HepG2 (cell line): ENCODE data around the gene CACNA1H. TPM values are rescaled to one million over a fixed set of nuclear protein-coding genes. Genes with fewer than 3 reads are reported as not detected.

Experiments
- CBX5 ChIP-seq: sonication (generic); formaldehyde crosslinking; IDR thresholded peaks from 2 replicates; pipeline ENCODE4 v1.4.0; 2020; ENCODE audit warnings: missing genetic modification reagents, borderline replicate concordance
- ELF3 ChIP-seq: IDR thresholded peaks from 2 replicates; pipeline ENCODE4 v1.6.1; 2016; ENCODE audit warnings: missing genetic modification reagents, missing compliant biosample characterization
- KLF16 ChIP-seq, 2 experiments: sonication (generic) in 1 of 2; formaldehyde crosslinking in 1 of 2; IDR thresholded peaks; 2 replicates each; pipeline versions ENCODE4 v1.6.1 to v1.8.0; 2016 to 2023; ENCODE audit warnings: missing genetic modification reagents in 2 of 2, missing compliant biosample characterization in 1 of 2
- TP53 ChIP-seq: sonication (generic); formaldehyde crosslinking; conservative IDR thresholded peaks from 2 replicates; pipeline ENCODE4 v1.4.0; 2020; ENCODE audit warnings: missing genetic modification reagents
- ZNF407 ChIP-seq: sonication (generic); formaldehyde crosslinking; IDR thresholded peaks from one replicate; pipeline ENCODE4 v1.5.1; 2020; ENCODE audit warnings: mild to moderate bottlenecking, missing genetic modification reagents; ENCODE audit errors: not compliant biosample characterization
- ZNF670 ChIP-seq: sonication (generic); formaldehyde crosslinking; IDR thresholded peaks from 2 replicates; pipeline ENCODE4 v1.8.0; 2022; ENCODE audit warnings: mild to moderate bottlenecking, missing genetic modification reagents, borderline replicate concordance
- polyA plus RNA-seq, 8 experiments: library from polyadenylated mRNA; depleted of rRNA in 3 of 8; stranded (reverse) in 7 of 8; unstranded in 1 of 8; fragments of >200 nt; fragmentation: Illumina TruSeq in 4 of 8; extraction: Trizol in 4 of 8; gene quantifications; 2 replicates each; pipeline versions ENCODE4 v1.2.1 to v1.2.3, GENCODE V29; 2011 to 2016; ENCODE audit warnings: low read depth in 4 of 8, missing spikeins in 1 of 8, mixed read lengths in 1 of 8; ENCODE audit not compliant: insufficient read depth in 1 of 8
- total RNA-seq, 5 experiments: library from RNA; depleted of rRNA; stranded (reverse); fragments of >200 nt; fragmentation: Illumina TruSeq; extraction: Trizol; gene quantifications; 2 replicates each; pipeline ENCODE4 v1.2.3, GENCODE V29; 2016; ENCODE audit warnings: low read depth in 1 of 5

Gene CACNA1H
- total and polyA plus RNA-seq, 2 of the 13 experiments (the other 11 are each of a cell fraction or from before 2014, with no cell fraction given), result 0.40 to 1.8 TPM

- no peak for TF ChIP-seq ZNF670 (CRISPR knock-in tag)
- no peak for TF ChIP-seq TP53 (CRISPR knock-in tag)
- no peak for TF ChIP-seq KLF16 (CRISPR knock-in tag; IDR thresholded peaks at IDR 0.05)
- TF ChIP-seq ZNF407, result no peak
- TF ChIP-seq CBX5 (CRISPR knock-in tag), result no peak
- no peak for TF ChIP-seq ELF3 (CRISPR knock-in tag)
These were observed 27.4 kb upstream of the CACNA1H start (continued) for GRCh38 chr16:1125471-1125870.
